GM12878 (cell line): ENCODE measurements around the gene RETREG3. TPM values are rescaled to one million over a fixed set of nuclear protein-coding genes. Genes with fewer than 3 reads are reported as not detected.

Experiments
- ATAC-seq: fragments of 200-7000 bp; cut with Tn5 transposase; 3 replicates; pipeline ENCODE4 v1.9.1; 2020; ENCODE audit warnings: mild to moderate bottlenecking, moderate library complexity
- BruUV-seq: library from RNA; stranded (reverse); fragments of 400-500 nt; replicated peaks from 2 replicates; lab custom pipeline; 2021; lab: Mats Ljungman, UMichigan
- CTCF ChIA-PET: fragments of 300-600 bp; sonication (Branson Sonifier 250); formaldehyde crosslinking; extraction: SDS; loops from one replicate; lab custom pipeline; 2021; ENCODE audit warnings: inconsistent platforms; lab: Yijun Ruan, JAX
- POLR2A ChIA-PET: fragments of 350-600 bp; formaldehyde crosslinking; extraction: SDS; loops from one replicate; lab custom pipeline; 2021; ENCODE audit warnings: inconsistent platforms; lab: Charles Lee
- RAD21 ChIA-PET: fragments of 300-600 bp; sonication (Branson Sonifier 250); formaldehyde crosslinking; loops from one replicate; lab custom pipeline; 2023; ENCODE audit warnings: antibody characterized with exemption; ENCODE audit not compliant: unreplicated experiment; lab: Charles Lee
- SMC1A ChIA-PET: fragments of 300-600 bp; sonication (Branson Sonifier 250); formaldehyde crosslinking; loops from one replicate; lab custom pipeline; 2023; ENCODE audit not compliant: unreplicated experiment, uncharacterized antibody; lab: Charles Lee
- DNase-seq: peaks from one replicate; pipeline ENCODE4 v3.0.0-alpha.2; 2011; ENCODE audit warnings: low read depth, low spot score
- FAIRE-seq: peaks from 3 replicates; lab custom pipeline; 2011; peaks lifted over from hg19 to GRCh38; lab: Jason Lieb, UNC
- H2AFZ ChIP-seq: 2 replicates; pipeline ENCODE4 v1.6.0; 2011; ENCODE audit warnings: low read depth, low read length, control low read depth; ENCODE audit not compliant: control insufficient read depth
- H3K27ac ChIP-seq: 2 replicates; pipeline ENCODE4 v1.5.1; 2011; ENCODE audit warnings: control low read depth; ENCODE audit not compliant: control insufficient read depth, insufficient read depth
- H3K27me3 ChIP-seq, 2 experiments: replicated peaks in 1 of 2; 2 replicates each; pipeline versions ENCODE4 v1.6.0 to v1.6.1; 2011; ENCODE audit warnings: low read length in 1 of 2; ENCODE audit not compliant: control insufficient read depth in 2 of 2, insufficient read depth in 2 of 2
- H3K36me3 ChIP-seq, 2 experiments: 2 replicates each; pipeline ENCODE4 v1.5.1; 2011; ENCODE audit warnings: low read length in 1 of 2; ENCODE audit not compliant: control insufficient read depth in 2 of 2, insufficient read depth in 2 of 2
- H3K4me1 ChIP-seq: 2 replicates; pipeline ENCODE4 v1.6.1; 2011; ENCODE audit warnings: mild to moderate bottlenecking, low read length, moderate library complexity, mixed read lengths; ENCODE audit not compliant: control insufficient read depth, insufficient read depth
- H3K4me2 ChIP-seq: 2 replicates; pipeline ENCODE4 v1.6.0; 2011; ENCODE audit warnings: control low read depth; ENCODE audit not compliant: control insufficient read depth, insufficient read depth
- H3K4me3 ChIP-seq: fragments of 200-600 bp; sonication (generic); 2 replicates; pipeline ENCODE4 v1.5.1; 2016
- H3K79me2 ChIP-seq: 2 replicates; pipeline ENCODE4 v1.6.0; 2011; ENCODE audit warnings: low read length; ENCODE audit not compliant: control insufficient read depth, insufficient read depth
- H3K9ac ChIP-seq: 2 replicates; pipeline ENCODE4 v1.8.0; 2011; ENCODE audit warnings: low read length, control low read depth, mixed read lengths; ENCODE audit not compliant: control insufficient read depth, insufficient read depth
- H3K9me3 ChIP-seq: replicated peaks from 3 replicates; pipeline ENCODE4 v1.5.1; 2011; ENCODE audit warnings: mild to moderate bottlenecking, low read length; ENCODE audit not compliant: control insufficient read depth, insufficient read depth
- H4K20me1 ChIP-seq: 2 replicates; pipeline ENCODE4 v1.6.0; 2011; ENCODE audit not compliant: control insufficient read depth, insufficient read depth
- EZH2 ChIP-seq: IDR thresholded peaks from 2 replicates; pipeline ENCODE4 v1.6.1; 2012; ENCODE audit warnings: low read depth, mild to moderate bottlenecking, control low read depth, inconsistent platforms, low read length, borderline replicate concordance; ENCODE audit not compliant: control insufficient read depth
- RAD51 ChIP-seq: fragments of 450-650 bp; IDR thresholded peaks from 2 replicates; pipeline ENCODE4 v1.6.1; 2016; ENCODE audit warnings: moderate library complexity, mild to moderate bottlenecking, inconsistent platforms
- TCF12 ChIP-seq: IDR thresholded peaks from 2 replicates; pipeline ENCODE4 v1.6.1; 2011; ENCODE audit warnings: low read depth, mild to moderate bottlenecking, low read length
- WGBS: methylation state at CpG from one replicate; pipeline ENCODE4 v1.1.6; 2016; ENCODE audit warnings: low lambda C conversion rate; ENCODE audit not compliant: insufficient replicate concordance, insufficient coverage; ENCODE audit errors: missing lambda C conversion rate; 5-methylcytosine and 5-hydroxymethylcytosine counted together
- in situ Hi-C: fragments of 300-500 bp; cut with MboI; formaldehyde crosslinking; loops from 9 replicates; pipeline ENCODE4 v1.14.3; 2018; ENCODE audit warnings: mixed read lengths
- intact Hi-C: fragments of 100-400 bp; cut with micrococcal nuclease; formaldehyde crosslinking; loops from one replicate; pipeline ENCODE4 v1.14.2; 2022; ENCODE audit not compliant: unreplicated experiment
- polyA plus RNA-seq, 11 experiments: library from polyadenylated mRNA; depleted of rRNA in 4 of 11; unstranded in 6 of 11; stranded (reverse) in 5 of 11; fragments of >200 nt; fragmentation: Nextera tagmentation in 4 of 11; fragmentation: Illumina TruSeq in 1 of 11; extraction: Ambion mirVana in 4 of 11; extraction: Trizol in 1 of 11; gene quantifications; 1 replicate in 1 of 11; 2 replicates in 10 of 11; pipeline versions ENCODE4 v1.2.1 to v1.2.3, GENCODE V29; 2011 to 2016; ENCODE audit warnings: inconsistent platforms in 2 of 11, missing spikeins in 2 of 11, low read depth in 1 of 11
- total RNA-seq, 4 experiments: library from RNA; depleted of rRNA in 3 of 4; stranded (reverse); fragments of >200 nt in 3 of 4; fragmentation: Illumina TruSeq in 1 of 4; extraction: Trizol in 1 of 4; gene quantifications; 2 replicates each; pipeline versions ENCODE4 v1.2.1 to v1.2.3, GENCODE V29; 2013 to 2021
- TF ChIP-seq, protein P1 (sequence below): fragments of 450-650 bp; IDR thresholded peaks from 2 replicates; pipeline ENCODE4 v1.6.1; 2017; ENCODE audit warnings: mild to moderate bottlenecking, moderate library complexity
- TF ChIP-seq, protein P2 (sequence below): IDR thresholded peaks from 2 replicates; pipeline ENCODE4 v1.6.1; 2012; ENCODE audit warnings: low read depth, low read length, improper control_type of control experiment

RETREG3 gene
- total and polyA plus RNA-seq, 10 of the 15 experiments (the other 5 are each of a cell fraction or from before 2014, with no cell fraction given), result 7.0 to 50.6 (median 27.3) TPM

DNA sequence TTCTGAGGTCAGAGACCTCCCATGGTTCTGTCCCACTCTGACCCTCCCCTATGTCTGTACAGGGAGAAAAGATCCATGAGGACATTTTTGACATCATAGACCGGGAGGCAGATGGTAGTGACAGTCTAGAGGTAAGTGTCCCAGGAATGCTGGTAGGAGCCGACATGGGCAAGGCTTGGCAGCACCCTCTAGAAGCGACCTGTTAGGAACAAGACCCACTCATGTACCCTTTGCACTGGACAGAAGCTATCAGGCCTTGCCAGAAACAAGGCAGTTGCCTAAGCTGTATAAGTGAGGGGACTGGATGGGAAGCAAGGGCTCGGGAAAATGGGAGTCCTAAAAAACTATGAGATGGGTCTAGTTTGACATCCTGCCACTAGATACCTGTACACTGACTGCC is 2.8 kb upstream of the RETREG3 start:
- ChIA-PET POLR2A (interaction anchor here (5.3 kb wide), 1 partner anchor 66 kb away, joined by 70 read pairs; the partner anchor contains the start of genes CCR10 and PLEKHH3), SMC1A (interaction anchor here (0.8 kb wide), 1 partner anchor 13 kb away, joined by 3 read pairs; no protein-coding TSS in a partner anchor)
- ATAC-seq, result no peak

More for the DNA sequence above, 2.8 kb upstream of the RETREG3 start:
- DNase-seq (no peak), FAIRE-seq (no peak)
- H3K9me3 ChIP-seq, result no peaks in the 10 kb centered on the region
- intact Hi-C loops, result no loop called here
- in situ Hi-C loops, result loop anchor here (25.0 kb wide), 1 partner anchor 600 kb away; the partner anchor contains the start of gene TMEM106A
- peaks cover 9 to 22% of the 10 kb centered on the region in 2 experiments for H3K36me3 ChIP-seq
- no peak overlapping the region for H2AFZ ChIP-seq
- no peak overlapping the region for H3K27ac ChIP-seq
- no peaks in the 10 kb centered on the region for H3K27me3 ChIP-seq
- H3K4me2 ChIP-seq, result no peak overlapping the region
- no peak overlapping the region for H3K9ac ChIP-seq
- TSS peak; percentile 49 for BruUV-seq
- no peak overlapping the region for H3K4me3 ChIP-seq
- H4K20me1 ChIP-seq, result no peaks in the 10 kb centered on the region
- TF ChIP-seq TCF12 (no peak), RAD51 (no peak), EZH2 (no peak)
- TF ChIP-seq, protein P1, sequence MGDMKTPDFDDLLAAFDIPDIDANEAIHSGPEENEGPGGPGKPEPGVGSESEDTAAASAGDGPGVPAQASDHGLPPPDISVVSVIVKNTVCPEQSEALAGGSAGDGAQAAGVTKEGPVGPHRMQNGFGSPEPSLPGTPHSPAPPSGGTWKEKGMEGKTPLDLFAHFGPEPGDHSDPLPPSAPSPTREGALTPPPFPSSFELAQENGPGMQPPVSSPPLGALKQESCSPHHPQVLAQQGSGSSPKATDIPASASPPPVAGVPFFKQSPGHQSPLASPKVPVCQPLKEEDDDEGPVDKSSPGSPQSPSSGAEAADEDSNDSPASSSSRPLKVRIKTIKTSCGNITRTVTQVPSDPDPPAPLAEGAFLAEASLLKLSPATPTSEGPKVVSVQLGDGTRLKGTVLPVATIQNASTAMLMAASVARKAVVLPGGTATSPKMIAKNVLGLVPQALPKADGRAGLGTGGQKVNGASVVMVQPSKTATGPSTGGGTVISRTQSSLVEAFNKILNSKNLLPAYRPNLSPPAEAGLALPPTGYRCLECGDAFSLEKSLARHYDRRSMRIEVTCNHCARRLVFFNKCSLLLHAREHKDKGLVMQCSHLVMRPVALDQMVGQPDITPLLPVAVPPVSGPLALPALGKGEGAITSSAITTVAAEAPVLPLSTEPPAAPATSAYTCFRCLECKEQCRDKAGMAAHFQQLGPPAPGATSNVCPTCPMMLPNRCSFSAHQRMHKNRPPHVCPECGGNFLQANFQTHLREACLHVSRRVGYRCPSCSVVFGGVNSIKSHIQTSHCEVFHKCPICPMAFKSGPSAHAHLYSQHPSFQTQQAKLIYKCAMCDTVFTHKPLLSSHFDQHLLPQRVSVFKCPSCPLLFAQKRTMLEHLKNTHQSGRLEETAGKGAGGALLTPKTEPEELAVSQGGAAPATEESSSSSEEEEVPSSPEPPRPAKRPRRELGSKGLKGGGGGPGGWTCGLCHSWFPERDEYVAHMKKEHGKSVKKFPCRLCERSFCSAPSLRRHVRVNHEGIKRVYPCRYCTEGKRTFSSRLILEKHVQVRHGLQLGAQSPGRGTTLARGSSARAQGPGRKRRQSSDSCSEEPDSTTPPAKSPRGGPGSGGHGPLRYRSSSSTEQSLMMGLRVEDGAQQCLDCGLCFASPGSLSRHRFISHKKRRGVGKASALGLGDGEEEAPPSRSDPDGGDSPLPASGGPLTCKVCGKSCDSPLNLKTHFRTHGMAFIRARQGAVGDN, result no peak
- TF ChIP-seq, protein P2, sequence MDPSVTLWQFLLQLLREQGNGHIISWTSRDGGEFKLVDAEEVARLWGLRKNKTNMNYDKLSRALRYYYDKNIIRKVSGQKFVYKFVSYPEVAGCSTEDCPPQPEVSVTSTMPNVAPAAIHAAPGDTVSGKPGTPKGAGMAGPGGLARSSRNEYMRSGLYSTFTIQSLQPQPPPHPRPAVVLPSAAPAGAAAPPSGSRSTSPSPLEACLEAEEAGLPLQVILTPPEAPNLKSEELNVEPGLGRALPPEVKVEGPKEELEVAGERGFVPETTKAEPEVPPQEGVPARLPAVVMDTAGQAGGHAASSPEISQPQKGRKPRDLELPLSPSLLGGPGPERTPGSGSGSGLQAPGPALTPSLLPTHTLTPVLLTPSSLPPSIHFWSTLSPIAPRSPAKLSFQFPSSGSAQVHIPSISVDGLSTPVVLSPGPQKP, result no peak
- WGBS, result 100% methylated on average over 4 of the region's 4 CpGs
- no peaks in the 10 kb centered on the region; the same call in 1 of the 2 replicates for H3K4me1 ChIP-seq
- peaks cover 35% of the 10 kb centered on the region for H3K79me2 ChIP-seq
- CTCF ChIA-PET, result interaction anchor here (0.6 to 1.7 kb wide), 4 partner anchors 10 to 69 kb away, joined by 3 to 8 read pairs (median 4); partner anchors contain the start of gene PSMC3IP
- RAD21 ChIA-PET, result interaction anchor here (0.6 kb wide), 1 partner anchor 19 kb away, joined by 3 read pairs; no protein-coding TSS in a partner anchor
